Ureter (tissue), 1 donor: ENCODE measurements around the gene ZNF35. TPM values are rescaled to one million over a fixed set of nuclear protein-coding genes. Genes with fewer than 3 reads are reported as not detected.
A peak's percentile ranks its signal among the peaks of the same experiment; 100 is the strongest.

Experiments used
- DNase-seq: peaks from one replicate; pipeline ENCODE4 v3.0.0-alpha.2; 2020; ENCODE audit warnings: low spot score
- total RNA-seq: library from RNA; stranded (reverse); gene quantifications from one replicate; pipeline ENCODE4 v1.2.4, GENCODE V29; 2023
- donor health status: DM: yes; HTN: yes; CAD: no.

The ZNF35 gene
- total RNA-seq, 1 donor from 2014 or later: 13.5 TPM

DNA sequence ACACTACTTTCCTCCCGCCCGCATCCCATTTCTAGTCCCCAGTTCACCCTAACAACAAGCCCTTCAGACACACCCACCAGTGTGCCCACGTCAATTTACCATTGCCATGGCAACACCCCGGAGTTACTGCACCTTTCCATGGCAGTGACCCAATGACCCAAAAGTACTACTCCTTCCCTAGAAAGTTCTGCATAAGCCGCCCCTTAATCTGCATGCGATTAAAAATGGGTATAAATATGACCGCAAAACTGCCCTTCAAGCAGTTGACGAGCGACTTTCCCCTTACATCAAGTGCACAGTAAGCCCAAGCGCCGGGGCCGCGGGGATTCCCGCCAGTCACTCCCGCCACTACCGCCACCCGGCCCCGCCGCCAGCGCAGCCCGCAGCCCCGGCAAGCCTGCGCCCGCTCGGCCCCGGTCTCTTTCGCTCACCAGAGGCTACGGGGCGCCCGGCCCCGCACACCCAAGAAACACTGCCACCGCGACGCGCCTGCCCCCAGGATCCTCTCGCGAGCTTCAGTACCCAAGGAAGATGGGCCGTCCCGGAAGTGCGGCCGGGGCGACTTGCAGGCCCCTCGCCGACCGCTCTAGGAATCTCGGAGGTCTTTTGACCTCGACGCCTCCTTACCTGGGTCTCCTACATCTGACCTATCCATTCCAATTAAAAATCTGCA, 36.7 kb downstream of the ZNF35 start:
- DNase-seq: peak; percentile 75

DNA sequence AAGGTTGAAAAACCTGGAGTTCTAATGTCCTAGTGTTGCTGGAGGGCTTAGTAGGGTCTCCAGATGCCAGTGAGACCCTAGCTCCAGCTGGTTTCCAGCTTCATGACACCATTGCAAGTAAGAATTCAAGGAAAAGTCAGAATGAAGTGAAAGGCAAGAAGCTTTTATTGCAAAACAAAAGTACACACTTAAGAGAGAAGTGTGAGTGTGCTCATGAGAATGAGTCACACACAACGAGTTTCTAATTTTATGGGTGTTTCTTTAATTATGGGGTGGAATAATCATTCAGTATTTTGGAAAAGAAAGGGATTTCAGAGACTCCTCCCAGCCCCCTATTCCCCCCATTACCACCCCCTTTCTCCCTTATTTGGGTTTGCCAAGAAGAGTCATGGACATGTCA, 39.4 kb downstream of the ZNF35 start:
- DNase-seq: no peak

Other genes starting within 250 kb of the ZNF35 start
- 19.1 TPM for gene ZNF445, start 171.1 kb upstream of the ZNF35 start, total RNA-seq
- gene ZKSCAN7, start 93.5 kb upstream of the ZNF35 start, total RNA-seq: 10.8 TPM
- gene ZNF660, start 63.8 kb upstream of the ZNF35 start, total RNA-seq: 7.5 TPM
- gene ZNF197, start 23.7 kb upstream of the ZNF35 start, total RNA-seq: 23.6 TPM
- 11.4 TPM for gene ZNF502, start 63.9 kb downstream of the ZNF35 start, total RNA-seq
- 6.3 TPM for gene ZNF501, start 80.9 kb downstream of the ZNF35 start, total RNA-seq
- 27.4 TPM for gene KIAA1143, start 112.9 kb downstream of the ZNF35 start, total RNA-seq
- 0.83 TPM for gene KIF15, start 113.1 kb downstream of the ZNF35 start, total RNA-seq
- 13.1 TPM for gene TMEM42, start 213.2 kb downstream of the ZNF35 start, total RNA-seq
- gene TGM4, start 225.9 kb downstream of the ZNF35 start, total RNA-seq: not detected